Smooth muscle cell (in vitro differentiated cells): ENCODE measurements around the gene KPNA3. TPM values are rescaled to one million over a fixed set of nuclear protein-coding genes. Genes with fewer than 3 reads are reported as not detected.
A peak's percentile ranks its signal among the peaks of the same experiment; 100 is the strongest.

ENCODE experiments used
- DNase-seq: peaks from one replicate; lab custom pipeline; 2025; ENCODE audit not compliant: unreplicated experiment; lab: John Stamatoyannopoulos, UW
- H2AFZ ChIP-seq: fragments of 200-600 bp; sonication (generic); 2 replicates; pipeline ENCODE4 v1.6.0; 2016; ENCODE audit warnings: antibody characterized with exemption, low read depth, mild to moderate bottlenecking
- H3F3A ChIP-seq: fragments of 200-600 bp; sonication (generic); 2 replicates; pipeline ENCODE4 v1.6.0; 2017; ENCODE audit warnings: antibody characterized with exemption, low read depth
- H3K27ac ChIP-seq: fragments of 200-600 bp; sonication (generic); 2 replicates; pipeline ENCODE4 v1.5.1; 2016; ENCODE audit warnings: low read depth, mild to moderate bottlenecking
- H3K27me3 ChIP-seq: fragments of 200-600 bp; sonication (generic); 2 replicates; pipeline ENCODE4 v1.6.1; 2016; ENCODE audit warnings: low read depth, mild to moderate bottlenecking
- H3K36me3 ChIP-seq: fragments of 200-600 bp; sonication (generic); 2 replicates; pipeline ENCODE4 v1.5.1; 2016; ENCODE audit warnings: low read depth
- H3K4me1 ChIP-seq: fragments of 200-600 bp; sonication (generic); 2 replicates; pipeline ENCODE4 v1.5.1; 2016; ENCODE audit warnings: low read depth
- H3K4me2 ChIP-seq: fragments of 200-600 bp; sonication (generic); 2 replicates; pipeline ENCODE4 v1.6.0; 2016; ENCODE audit warnings: mild to moderate bottlenecking
- H3K4me3 ChIP-seq: fragments of 200-600 bp; sonication (generic); 2 replicates; pipeline ENCODE4 v1.5.1; 2016; ENCODE audit warnings: mild to moderate bottlenecking
- H3K79me2 ChIP-seq: fragments of 200-600 bp; sonication (generic); 2 replicates; pipeline ENCODE4 v1.6.0; 2016; ENCODE audit warnings: low read depth, mild to moderate bottlenecking
- H3K9ac ChIP-seq: fragments of 200-600 bp; sonication (generic); 2 replicates; pipeline ENCODE4 v1.6.0; 2016; ENCODE audit warnings: low read depth
- H3K9me3 ChIP-seq: fragments of 200-600 bp; sonication (generic); replicated peaks from 2 replicates; pipeline ENCODE4 v1.5.1; 2016; ENCODE audit warnings: low read depth
- H4K20me1 ChIP-seq: fragments of 200-600 bp; sonication (generic); 2 replicates; pipeline ENCODE4 v1.6.0; 2016; ENCODE audit warnings: low read depth
- CTCF ChIP-seq: fragments of 200-600 bp; sonication (generic); IDR thresholded peaks from 2 replicates; pipeline ENCODE4 v1.5.1; 2017; ENCODE audit warnings: borderline replicate concordance, mild to moderate bottlenecking, antibody characterized with exemption; ENCODE audit not compliant: insufficient read depth, poor library complexity, severe bottlenecking
- WGBS: methylation state at CpG from one replicate; pipeline ENCODE4 v1.1.7; 2016; ENCODE audit warnings: low lambda C conversion rate; 5-methylcytosine and 5-hydroxymethylcytosine counted together
- polyA plus RNA-seq: library from polyadenylated mRNA; unstranded; fragments of >200 nt; fragmentation: Nextera tagmentation; extraction: Ambion mirVana; gene quantifications from 2 replicates; pipeline ENCODE4 v1.2.1, GENCODE V29; 2016
- total RNA-seq: library from RNA; depleted of rRNA; stranded (reverse); fragments of >200 nt; gene quantifications from 2 replicates; pipeline ENCODE4 v1.2.3, GENCODE V29; 2014

KPNA3 gene
- total and polyA plus RNA-seq, 2 experiments from 2014 or later, result 22.7 to 38.9 TPM

DNA sequence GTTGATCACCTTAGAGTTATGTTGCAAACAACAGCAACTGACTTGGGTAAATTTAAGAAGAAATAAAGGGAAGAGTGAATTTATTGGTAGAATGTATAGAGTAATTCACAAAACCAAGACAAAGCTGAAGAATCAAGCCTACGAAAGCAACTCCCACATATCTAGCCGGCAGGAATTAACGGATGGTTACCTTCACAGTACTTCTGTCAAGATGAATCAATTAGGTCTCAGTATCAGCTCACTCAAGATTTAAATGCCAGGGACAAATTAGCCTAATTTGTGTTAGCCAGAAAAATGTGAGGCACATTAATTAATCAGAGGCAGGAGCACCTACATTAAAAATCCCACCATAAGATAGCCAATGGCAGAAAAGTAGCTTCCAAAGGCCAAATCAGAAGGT, 10.7 kb downstream of the KPNA3 start:
- H3K27ac ChIP-seq, result no peak overlapping the region
- no peak overlapping the region for H2AFZ ChIP-seq
- H3K9ac ChIP-seq, result no peak overlapping the region
- no peak overlapping the region for H3K4me2 ChIP-seq
- H3K4me1 ChIP-seq, result peaks cover 4% of the 10 kb centered on the region
- peaks cover 99% of the 10 kb centered on the region for H3K79me2 ChIP-seq
- no peaks in the 10 kb centered on the region for H3K27me3 ChIP-seq
- DNase-seq, result no peak
- WGBS, result 92% methylated on average over 3 of the region's 3 CpGs
- no peak overlapping the region for H3K4me3 ChIP-seq
- H3F3A ChIP-seq, result no peaks in the 10 kb centered on the region
- no peaks in the 10 kb centered on the region for H3K36me3 ChIP-seq
- no peak for TF ChIP-seq CTCF
- peaks cover 100% of the 10 kb centered on the region for H4K20me1 ChIP-seq
- H3K9me3 ChIP-seq, result no peaks in the 10 kb centered on the region

GRCh38 chr13:49779721-49780120, 12.8 kb downstream of the KPNA3 start:
- no peak overlapping the region for H2AFZ ChIP-seq
- peaks cover 99% of the 10 kb centered on the region for H4K20me1 ChIP-seq
- no peaks in the 10 kb centered on the region for H3K27me3 ChIP-seq
- DNase-seq, result no peak
- no peaks in the 10 kb centered on the region for H3K36me3 ChIP-seq
- no peak for TF ChIP-seq CTCF
- peaks cover 4% of the 10 kb centered on the region for H3K4me1 ChIP-seq
- H3K27ac ChIP-seq, result no peak overlapping the region
- H3F3A ChIP-seq, result no peaks in the 10 kb centered on the region
- no peak overlapping the region for H3K4me2 ChIP-seq
- H3K4me3 ChIP-seq, result no peak overlapping the region
- H3K9ac ChIP-seq, result no peak overlapping the region
- H3K9me3 ChIP-seq, result no peaks in the 10 kb centered on the region
- peaks cover 100% of the 10 kb centered on the region for H3K79me2 ChIP-seq

DNA sequence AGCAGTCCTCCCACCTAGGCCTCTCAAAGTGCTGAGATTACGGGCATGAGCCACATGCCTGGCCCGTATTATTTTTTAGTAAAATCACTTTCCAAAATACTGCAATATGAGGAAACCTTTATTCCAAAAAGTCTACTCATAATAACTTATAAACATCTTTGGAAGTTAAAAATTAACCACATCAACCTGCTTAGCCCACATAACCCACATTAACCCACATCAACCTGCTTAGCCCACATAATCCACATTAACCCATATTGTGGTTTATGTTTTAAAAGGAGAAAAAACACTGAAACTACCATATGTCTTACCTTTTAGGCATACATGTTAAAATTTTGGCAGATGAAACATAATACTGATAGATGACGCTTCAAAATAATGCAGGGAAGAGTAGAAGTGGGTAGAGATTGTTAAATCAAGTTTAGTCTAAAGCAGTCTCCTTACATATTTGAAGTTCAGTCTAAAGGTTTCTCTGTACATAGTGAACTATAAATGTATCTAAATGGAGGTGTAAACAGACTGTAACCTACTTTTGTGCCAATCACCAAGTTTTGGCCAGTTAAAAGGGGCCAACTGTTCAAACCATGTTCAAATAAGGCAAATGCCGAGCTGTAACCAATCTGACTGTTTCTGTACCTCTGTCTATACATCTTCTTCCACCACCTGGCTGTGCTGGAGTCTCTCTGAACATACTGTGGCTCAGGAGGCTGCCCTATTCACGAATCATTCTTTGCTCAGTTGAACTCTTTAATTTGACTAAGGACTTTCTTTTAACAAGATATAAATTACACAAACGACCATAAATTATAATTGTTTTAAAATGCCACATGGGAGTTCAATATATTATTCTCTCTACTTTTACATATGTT, 14.5 kb downstream of the KPNA3 start:
- no peak overlapping the region for H3K27ac ChIP-seq
- no peak overlapping the region for H3K9ac ChIP-seq
- no peak overlapping the region for H3K4me3 ChIP-seq
- no peak for TF ChIP-seq CTCF
- H3K79me2 ChIP-seq, result peaks cover 100% of the 10 kb centered on the region
- no peak overlapping the region for H3K4me2 ChIP-seq
- no peaks in the 10 kb centered on the region for H3K9me3 ChIP-seq
- 95% methylated on average over 6 of the region's 6 CpGs for WGBS
- peaks cover 99% of the 10 kb centered on the region for H4K20me1 ChIP-seq
- no peak overlapping the region for H2AFZ ChIP-seq
- DNase-seq, result no peak
- no peaks in the 10 kb centered on the region for H3K36me3 ChIP-seq
- no peaks in the 10 kb centered on the region for H3F3A ChIP-seq
- H3K4me1 ChIP-seq, result peaks cover 4% of the 10 kb centered on the region
- H3K27me3 ChIP-seq, result no peaks in the 10 kb centered on the region

- Histone ChIP-seq H3K36me3 (no peaks in the 10 kb centered on the region), H2AFZ (no peak overlapping the region), H3K27ac (no peak overlapping the region), H3K4me1 (peaks cover 4% of the 10 kb centered on the region), H3K9ac (no peak overlapping the region), H3K4me3 (no peak overlapping the region), H3F3A (no peaks in the 10 kb centered on the region), H3K9me3 (no peaks in the 10 kb centered on the region), H4K20me1 (peaks cover 98% of the 10 kb centered on the region), H3K79me2 (peaks cover 100% of the 10 kb centered on the region), H3K27me3 (no peaks in the 10 kb centered on the region), H3K4me2 (peak overlapping the region; percentile 24)
- DNase-seq, result no peak
- TF ChIP-seq CTCF, result no peak
These were observed 15.6 kb downstream of the KPNA3 start for GRCh38 chr13:49776871-49777270.
